HG03045 (cell line): ENCODE data around the gene P4HA3.

Source experiments
- ATAC-seq: cut with Tn5 transposase; IDR thresholded peaks from one replicate; pipeline ENCODE4 v1.9.1; 2021; ENCODE audit warnings: mild to moderate bottlenecking, moderate library complexity; ENCODE audit not compliant: unreplicated experiment

P4HA3 gene

GRCh38 chr11:74318241-74318932 lies 6.9 kb upstream of the P4HA3 start:
- ATAC-seq = no peak

GRCh38 chr11:74316772-74317505 lies 5.5 kb upstream of the P4HA3 start:
- ATAC-seq = no peak

- ATAC-seq = no peak
These were observed 886 bp upstream of the P4HA3 start for GRCh38 chr11:74312326-74312725.

- ATAC-seq = no peak
These were observed 583 bp downstream of the P4HA3 start for GRCh38 chr11:74310857-74311256.

- ATAC-seq = no peak
These were observed 4.0 kb downstream of the P4HA3 start for GRCh38 chr11:74307434-74307833.

GRCh38 chr11:74306435-74307175 lies 4.8 kb downstream of the P4HA3 start:
- ATAC-seq = no peak

GRCh38 chr11:74299015-74299414 lies 12.4 kb downstream of the P4HA3 start:
- ATAC-seq = no peak

- no peak for ATAC-seq
These were observed 14.0 kb downstream of the P4HA3 start for GRCh38 chr11:74297484-74297883.

- no peak for ATAC-seq
These were observed 22.5 kb downstream of the P4HA3 start for GRCh38 chr11:74288911-74289310.

GRCh38 chr11:74288161-74288560 lies 23.3 kb downstream of the P4HA3 start:
- ATAC-seq = no peak

GRCh38 chr11:74284466-74284865 lies 27.0 kb downstream of the P4HA3 start:
- no peak for ATAC-seq

- ATAC-seq = no peak
These were observed 27.8 kb downstream of the P4HA3 start for GRCh38 chr11:74283580-74284180.

GRCh38 chr11:74282914-74283371 lies 28.5 kb downstream of the P4HA3 start:
- ATAC-seq = no peak

GRCh38 chr11:74282421-74282820 lies 29.0 kb downstream of the P4HA3 start:
- no peak for ATAC-seq

- no peak for ATAC-seq
These were observed 30.9 kb downstream of the P4HA3 start for GRCh38 chr11:74280494-74280893.

GRCh38 chr11:74279256-74279655 lies 32.2 kb downstream of the P4HA3 start:
- no peak for ATAC-seq

GRCh38 chr11:74278721-74279161 lies 32.7 kb downstream of the P4HA3 start:
- no peak for ATAC-seq

- ATAC-seq = no peak
These were observed 33.3 kb downstream of the P4HA3 start for GRCh38 chr11:74278103-74278502.

- no peak for ATAC-seq
These were observed 34.9 kb downstream of the P4HA3 start for GRCh38 chr11:74276581-74276980.

GRCh38 chr11:74272276-74272675 lies 39.2 kb downstream of the P4HA3 start:
- no peak for ATAC-seq

GRCh38 chr11:74269161-74269811 lies 42.2 kb downstream of the P4HA3 start:
- ATAC-seq = no peak
